ENCODE results near the gene EFS. TPM values are rescaled to one million over a fixed set of nuclear protein-coding genes. Genes with fewer than 3 reads are reported as not detected.
A peak's percentile ranks its signal among the peaks of the same experiment; 100 is the strongest.

Gene EFS
- total RNA-seq, 4 donors from 2014 or later = 7.0 to 12.9 (median 8.6) TPM

DNA sequence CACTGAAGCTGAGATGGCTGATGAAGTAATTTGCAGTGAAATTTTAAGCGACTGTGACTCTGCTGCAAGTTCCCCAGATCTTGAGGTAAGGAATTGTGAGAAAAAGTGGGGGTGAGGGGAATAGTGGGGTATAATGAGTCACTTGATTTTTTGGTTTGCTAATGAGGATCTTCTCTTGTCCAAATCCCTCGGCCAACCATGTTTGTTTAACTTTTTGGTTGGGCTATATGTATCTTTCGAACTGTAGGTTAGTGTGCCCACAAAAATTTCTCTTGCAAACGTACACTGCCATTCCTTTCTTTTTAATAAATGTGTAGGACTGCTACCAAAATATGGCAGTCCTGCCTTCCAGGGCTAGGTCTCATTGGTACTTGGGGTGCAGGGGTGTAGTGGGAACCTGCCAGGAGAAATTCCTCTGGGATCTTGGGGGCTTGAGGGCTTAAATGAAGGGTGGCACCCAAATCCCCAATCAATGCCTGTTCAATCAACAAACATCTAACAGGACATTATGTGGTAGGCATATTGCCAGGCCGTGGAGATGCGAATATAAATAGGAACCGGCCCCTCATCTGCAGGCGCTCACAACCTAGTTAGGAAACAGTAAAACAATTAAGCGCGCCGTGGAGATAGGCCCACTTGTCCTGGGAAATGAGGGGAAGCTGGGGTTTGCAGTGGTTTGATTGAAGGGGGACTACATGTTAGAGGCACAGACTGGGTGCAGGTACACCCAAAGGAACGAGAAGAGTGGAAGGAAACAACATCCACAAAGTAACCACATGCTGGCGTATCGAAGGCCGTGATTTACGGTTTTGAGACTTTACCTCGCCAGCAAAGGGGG is 45.0 kb downstream of the EFS start:
- Histone ChIP-seq H3K9me3 (no peaks in the 10 kb centered on the region), H3K36me3 (peaks cover 18 to 19% of the 10 kb centered on the region in 2 donors), H3K4me1 (peaks cover 18 to 20% of the 10 kb centered on the region in 2 donors), H3K4me3 (replicated peaks in 1 of 3) (no peak overlapping the region), H3K27ac (peak overlapping the region; percentile 92 to 98 (median 94)), H3K27me3 (no peaks in the 10 kb centered on the region)
- TF ChIP-seq, protein P1, sequence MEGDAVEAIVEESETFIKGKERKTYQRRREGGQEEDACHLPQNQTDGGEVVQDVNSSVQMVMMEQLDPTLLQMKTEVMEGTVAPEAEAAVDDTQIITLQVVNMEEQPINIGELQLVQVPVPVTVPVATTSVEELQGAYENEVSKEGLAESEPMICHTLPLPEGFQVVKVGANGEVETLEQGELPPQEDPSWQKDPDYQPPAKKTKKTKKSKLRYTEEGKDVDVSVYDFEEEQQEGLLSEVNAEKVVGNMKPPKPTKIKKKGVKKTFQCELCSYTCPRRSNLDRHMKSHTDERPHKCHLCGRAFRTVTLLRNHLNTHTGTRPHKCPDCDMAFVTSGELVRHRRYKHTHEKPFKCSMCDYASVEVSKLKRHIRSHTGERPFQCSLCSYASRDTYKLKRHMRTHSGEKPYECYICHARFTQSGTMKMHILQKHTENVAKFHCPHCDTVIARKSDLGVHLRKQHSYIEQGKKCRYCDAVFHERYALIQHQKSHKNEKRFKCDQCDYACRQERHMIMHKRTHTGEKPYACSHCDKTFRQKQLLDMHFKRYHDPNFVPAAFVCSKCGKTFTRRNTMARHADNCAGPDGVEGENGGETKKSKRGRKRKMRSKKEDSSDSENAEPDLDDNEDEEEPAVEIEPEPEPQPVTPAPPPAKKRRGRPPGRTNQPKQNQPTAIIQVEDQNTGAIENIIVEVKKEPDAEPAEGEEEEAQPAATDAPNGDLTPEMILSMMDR (IDR thresholded peaks at IDR 0.05) = no peak
- TF ChIP-seq POLR2A (IDR thresholded peaks at IDR 0.05) = no peak
- 91 to 92% methylated on average over 17 of the region's 17 CpGs for WGBS, 2 donors
- DNase-seq = peak in 1 of 2 donors; percentile 23
- intact Hi-C loops (cut with DNase I) = loop anchor here (10.0 kb wide), 1 partner anchor 145 kb away; the partner anchor contains the start of gene NGDN

GRCh38 chr14:23316300-23316699 is 48.7 kb downstream of the EFS start:
- 93 to 94% methylated on average over 5 of the region's 5 CpGs for WGBS, 2 donors
- intact Hi-C loops (cut with DNase I) = no loop called here
- Histone ChIP-seq H3K9me3 (no peaks in the 10 kb centered on the region), H3K27ac (no peak overlapping the region), H3K36me3 (no peaks in the 10 kb centered on the region), H3K27me3 (no peaks in the 10 kb centered on the region), H3K4me3 (replicated peaks in 1 of 3) (no peak overlapping the region), H3K4me1 (peaks cover 5 to 8% of the 10 kb centered on the region in 2 donors)
- DNase-seq = no peak
- TF ChIP-seq, protein P1 (IDR thresholded peaks at IDR 0.05) = no peak
- TF ChIP-seq POLR2A (IDR thresholded peaks at IDR 0.05) = no peak

GRCh38 chr14:23310546-23310945 is 54.4 kb downstream of the EFS start:
- Histone ChIP-seq H3K27ac (no peak overlapping the region), H3K9me3 (no peaks in the 10 kb centered on the region), H3K4me1 (peaks cover 25 to 30% of the 10 kb centered on the region in 2 donors), H3K4me3 (replicated peaks in 1 of 3) (no peak overlapping the region), H3K27me3 (no peaks in the 10 kb centered on the region), H3K36me3 (peaks cover 3 to 8% of the 10 kb centered on the region in 2 donors)
- 78 to 100% methylated on average over 1 of the region's 1 CpG for WGBS, 2 donors
- intact Hi-C loops (cut with DNase I) = no loop called here
- TF ChIP-seq, protein P1 (IDR thresholded peaks at IDR 0.05) = no peak
- TF ChIP-seq POLR2A (IDR thresholded peaks at IDR 0.05) = no peak
- no peak for DNase-seq

- TF ChIP-seq, protein P1 (IDR thresholded peaks at IDR 0.05) = no peak
- no peak for TF ChIP-seq POLR2A (IDR thresholded peaks at IDR 0.05)
- 89% methylated on average over 17 of the region's 17 CpGs for WGBS, 2 donors
- Histone ChIP-seq H3K27me3 (no peaks in the 10 kb centered on the region), H3K4me3 (replicated peaks in 1 of 3) (no peak overlapping the region), H3K4me1 (peaks cover 25 to 32% of the 10 kb centered on the region in 2 donors), H3K9me3 (no peaks in the 10 kb centered on the region), H3K27ac (no peak overlapping the region), H3K36me3 (peaks cover 3 to 8% of the 10 kb centered on the region in 2 donors)
- intact Hi-C loops (cut with DNase I) = no loop called here
- no peak for DNase-seq
Observed at GRCh38 chr14:23308721-23309445, 56.1 kb downstream of the EFS start.

Measured in thyroid gland (tissue), 4 donors.